DMS53 (cell line): ENCODE data around the gene MKRN1.
"Not testable (repeated sequence)": the region's sequence is repeated elsewhere in the genome, so short reads cannot be mapped to it uniquely, and the experiment has no call there.

Experiments used
- DNase-seq: peaks from one replicate; lab custom pipeline; 2025; lab: John Stamatoyannopoulos, UW

Gene MKRN1

GRCh38 chr7:140479062-140479738 lies at the start of gene MKRN1:
TSS of gene MKRN1 (minus strand) at chr7:140479505. CDS start at chr7:140479344, 161 bp downstream.
- peak; percentile 100 for DNase-seq

DNA sequence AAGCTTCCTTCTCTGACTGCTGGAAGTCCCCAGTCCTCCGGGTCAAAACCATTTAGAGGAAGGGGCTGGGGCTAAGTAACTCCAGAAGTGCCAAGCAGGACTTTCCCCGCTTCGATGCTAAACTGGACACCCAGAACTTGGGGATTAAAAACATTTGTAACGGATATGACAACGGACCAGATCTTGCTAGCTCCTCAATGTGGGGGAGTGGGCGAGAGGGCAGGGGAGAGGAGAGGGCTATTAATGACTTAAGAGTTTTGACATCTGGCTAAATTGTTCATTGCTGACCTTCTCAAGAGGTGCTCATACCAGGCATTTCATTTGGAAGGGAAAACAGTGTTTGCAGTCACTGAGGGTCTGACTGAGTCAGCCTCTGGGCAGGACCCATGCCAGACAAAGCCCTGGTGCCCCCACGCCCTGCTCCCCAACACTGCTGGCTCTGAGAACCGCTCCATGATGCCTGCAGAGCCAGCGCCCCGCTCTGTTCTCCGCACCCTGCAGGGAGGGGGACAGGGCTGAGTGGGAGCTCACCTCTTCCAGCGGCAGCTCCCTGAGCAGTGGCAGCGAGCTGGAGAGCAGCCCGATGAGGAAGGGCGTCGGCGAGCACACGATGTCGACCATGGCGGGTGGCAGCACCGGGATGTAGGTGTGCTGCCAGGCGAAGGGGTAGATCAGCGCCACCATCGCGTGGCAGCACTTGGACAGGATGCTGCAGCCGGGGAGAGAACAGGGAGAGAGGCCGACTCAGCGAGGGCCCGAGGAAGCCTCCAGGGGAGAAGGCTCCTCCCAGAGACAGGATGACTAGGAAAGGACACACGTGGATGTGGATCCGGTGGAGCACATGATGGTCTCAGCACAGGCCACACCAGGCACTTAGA lies 47.7 kb upstream of the MKRN1 start:
- peak; percentile 85 for DNase-seq

DNA sequence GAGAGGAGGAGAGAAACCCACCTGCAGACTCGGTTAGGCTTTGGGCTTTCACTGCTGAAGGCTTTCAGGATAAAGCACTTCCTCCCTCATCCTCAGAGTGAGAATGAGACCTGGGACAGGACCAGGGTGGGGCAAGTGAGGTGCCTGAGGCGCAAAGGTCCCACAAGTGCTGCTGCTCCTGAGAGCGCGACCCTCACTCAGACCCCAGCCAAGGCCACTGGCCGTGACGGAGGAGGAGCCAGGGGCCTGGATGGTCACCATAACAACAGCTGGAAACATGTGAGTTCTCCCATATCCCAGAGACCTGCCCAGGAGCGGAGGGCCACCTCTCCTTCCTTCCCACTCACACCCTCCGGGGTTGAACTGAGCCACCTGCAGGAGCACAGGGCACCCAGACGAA lies 46.9 kb upstream of the MKRN1 start:
- DNase-seq: no peak

DNA sequence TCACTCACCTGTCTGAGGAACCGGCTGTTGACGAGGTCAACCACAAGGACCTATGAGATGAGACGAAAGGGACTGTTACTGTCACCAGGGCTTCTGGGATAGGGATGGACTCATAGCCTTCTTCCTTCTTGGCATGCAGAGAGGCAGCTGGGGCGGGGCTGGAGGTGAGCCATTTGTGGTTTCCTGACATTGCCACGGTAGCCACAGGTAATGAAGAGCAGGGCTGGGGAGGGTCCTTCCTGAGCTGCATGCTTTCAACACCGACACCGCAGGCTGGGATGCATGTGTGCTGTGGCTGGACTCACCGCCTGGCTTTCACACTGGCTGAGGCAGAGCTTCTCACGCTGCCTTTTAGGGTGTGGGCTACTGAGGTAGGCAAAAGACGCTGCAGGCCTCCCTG lies 46.4 kb upstream of the MKRN1 start:
- no peak for DNase-seq

DNA sequence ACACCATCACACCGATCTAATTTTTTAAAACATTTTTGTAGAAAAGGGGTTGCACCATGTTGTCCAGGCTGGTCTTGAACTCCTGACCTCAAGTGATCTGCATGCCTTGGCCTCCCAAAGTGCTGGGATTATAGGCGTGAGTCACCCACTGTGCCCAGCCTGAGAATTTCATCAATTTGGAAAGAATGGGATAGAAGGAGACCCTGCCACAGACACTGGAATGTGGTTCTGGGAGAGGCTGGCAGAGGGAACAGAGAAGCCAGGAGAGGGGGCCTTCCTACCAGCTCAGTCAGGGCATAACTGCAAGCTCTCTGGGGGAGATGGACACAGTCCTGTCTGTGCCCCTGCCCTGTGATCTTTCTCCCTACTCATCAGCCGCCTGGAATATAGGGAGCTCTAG lies 42.1 kb upstream of the MKRN1 start:
- DNase-seq: no peak

DNA sequence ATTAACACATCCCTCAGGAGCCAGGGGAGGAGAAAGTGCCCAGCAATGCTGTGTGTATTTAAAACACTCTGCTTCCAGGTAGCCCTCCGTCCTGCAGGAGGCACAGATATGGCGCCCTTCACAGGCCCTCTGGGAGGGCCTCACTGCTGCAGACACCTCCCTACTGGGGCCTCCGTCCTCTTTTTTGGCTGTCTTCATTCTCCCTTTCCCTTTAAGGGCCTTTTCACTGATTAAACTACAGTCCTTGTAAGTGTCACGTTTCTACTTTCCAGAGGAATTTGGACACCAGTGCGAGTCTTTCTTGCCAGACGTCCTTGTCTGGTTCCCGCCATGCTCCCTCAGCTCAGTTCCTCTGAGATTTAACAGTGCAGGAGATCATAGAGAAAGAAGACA lies 39.7 kb upstream of the MKRN1 start:
- no peak for DNase-seq

DNA sequence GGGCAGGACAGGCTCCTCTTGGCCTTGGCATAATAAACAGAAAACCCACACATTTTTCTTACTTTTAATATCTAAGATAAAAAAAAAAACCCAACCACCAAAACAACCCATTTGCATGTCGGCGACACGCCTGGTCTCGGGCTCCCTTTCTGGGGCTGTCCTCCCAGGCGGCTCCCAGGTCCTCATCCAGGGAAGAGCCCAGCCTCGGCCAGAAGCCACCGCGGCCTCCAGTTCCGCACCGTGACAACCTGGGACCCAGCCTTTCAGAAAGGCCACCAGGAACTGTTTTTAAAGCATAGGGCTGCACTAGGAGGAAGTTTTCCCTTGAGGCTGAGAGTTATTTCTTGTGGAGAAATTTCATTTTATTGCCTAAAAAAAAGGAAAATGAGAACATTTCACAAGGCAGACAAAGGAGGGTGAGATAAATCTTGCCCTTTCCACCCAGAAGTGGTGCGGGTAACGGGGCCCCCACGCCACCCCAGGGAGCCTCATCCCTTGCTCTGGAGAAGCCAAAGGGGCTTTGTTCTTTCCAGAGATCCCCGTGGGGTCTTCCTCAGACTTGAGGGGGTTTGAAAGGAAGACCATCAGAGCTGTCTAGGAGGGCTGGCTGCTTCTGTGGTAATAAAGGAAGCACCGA lies 39.2 kb upstream of the MKRN1 start:
- peak; percentile 40 for DNase-seq

DNA sequence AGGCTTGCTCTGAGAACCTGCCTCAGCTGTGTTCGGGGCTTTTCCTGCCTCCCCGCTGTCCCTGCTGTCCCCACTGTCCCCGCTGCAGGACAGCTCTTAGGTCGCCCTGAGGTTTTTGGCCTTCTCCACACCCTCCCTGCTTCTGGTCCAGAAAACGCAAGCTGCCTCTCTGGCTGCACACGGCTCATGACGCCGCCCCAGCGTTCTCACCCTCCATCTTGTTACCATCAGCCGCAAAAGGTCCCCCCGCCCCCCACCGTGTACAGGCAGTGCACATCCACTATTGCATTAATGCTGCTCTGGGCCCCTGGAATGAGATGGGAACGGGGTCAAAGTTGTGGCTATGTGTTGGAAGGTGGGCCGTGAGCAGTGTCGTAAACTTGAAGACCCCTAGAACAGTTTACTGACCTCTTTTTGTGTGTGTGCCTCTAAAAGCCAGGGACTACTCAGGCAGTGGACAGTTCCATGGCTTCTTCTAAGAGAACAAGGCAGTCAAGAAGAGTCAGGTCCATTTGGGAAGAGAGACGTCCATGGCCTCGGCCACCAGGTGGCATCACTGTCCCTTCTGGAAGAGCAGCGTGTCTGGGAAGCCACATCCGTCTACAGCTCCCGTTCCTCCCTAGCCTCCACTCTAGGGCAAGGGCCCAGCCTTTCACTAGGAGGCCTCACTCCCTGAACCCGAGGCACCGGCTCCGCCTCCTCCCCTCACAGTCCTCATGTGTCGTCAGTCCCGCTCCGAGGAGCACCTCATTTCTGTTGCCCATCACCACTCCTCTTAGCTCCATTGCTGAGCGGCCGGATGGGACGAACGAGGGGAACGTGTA lies 38.5 kb upstream of the MKRN1 start:
- DNase-seq: peak; percentile 98

DNA sequence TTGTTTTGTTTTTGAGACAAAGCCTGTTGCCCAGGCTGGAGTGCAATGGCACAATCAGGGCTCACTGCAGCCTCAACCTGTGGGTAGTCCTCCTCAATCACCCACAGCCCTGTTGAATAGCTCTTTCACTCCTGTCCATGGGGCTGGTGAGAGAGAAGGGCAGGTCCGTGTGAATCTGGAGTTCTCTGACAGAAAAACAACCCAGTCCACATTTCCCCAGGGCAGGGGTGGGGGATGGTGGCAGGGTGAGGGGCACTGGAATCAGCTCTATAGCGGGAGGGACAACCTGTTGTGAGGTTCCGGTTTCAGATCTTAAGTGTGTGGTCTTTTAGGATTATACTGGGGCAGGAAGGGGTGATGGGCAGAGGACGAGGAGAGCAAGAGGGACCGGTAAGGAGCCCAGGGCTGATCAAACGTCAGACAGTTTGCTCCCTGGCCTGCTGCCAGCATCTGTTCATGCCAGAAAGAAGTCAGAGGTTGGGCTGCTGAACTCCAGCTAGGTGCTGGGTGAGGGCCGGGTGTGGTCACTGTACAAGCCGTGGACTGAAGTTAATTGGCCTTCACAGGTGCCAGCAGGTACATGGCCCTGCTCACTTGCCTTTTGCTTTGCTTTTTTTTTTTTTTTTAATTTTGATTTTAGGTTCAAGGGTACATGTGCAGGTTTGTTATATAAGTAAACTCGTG lies 33.2 kb upstream of the MKRN1 start:
- peak; percentile 94 for DNase-seq

GRCh38 chr7:140509789-140510188 lies 30.5 kb upstream of the MKRN1 start:
- DNase-seq: peak; percentile 78

DNA sequence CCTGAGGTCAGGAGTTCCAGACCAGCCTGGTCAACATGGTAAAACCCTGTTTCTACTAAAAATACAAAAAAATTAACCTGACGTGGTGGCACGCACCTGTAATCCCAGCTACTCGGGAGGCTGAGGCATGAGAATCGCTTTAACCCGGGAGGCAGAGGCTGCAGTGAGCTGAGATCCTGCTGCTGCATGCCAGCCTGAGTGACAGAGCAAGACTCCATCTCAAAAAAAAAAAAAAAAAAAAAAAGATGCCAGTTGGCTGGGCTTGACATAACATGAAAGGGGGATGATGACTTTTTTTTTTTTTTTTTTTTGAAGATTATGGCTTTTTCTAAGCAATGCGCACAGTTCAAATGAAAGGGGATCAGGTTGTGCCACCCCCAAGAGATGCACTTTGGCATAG lies 28.3 kb upstream of the MKRN1 start:
- DNase-seq: peak; percentile 30

DNA sequence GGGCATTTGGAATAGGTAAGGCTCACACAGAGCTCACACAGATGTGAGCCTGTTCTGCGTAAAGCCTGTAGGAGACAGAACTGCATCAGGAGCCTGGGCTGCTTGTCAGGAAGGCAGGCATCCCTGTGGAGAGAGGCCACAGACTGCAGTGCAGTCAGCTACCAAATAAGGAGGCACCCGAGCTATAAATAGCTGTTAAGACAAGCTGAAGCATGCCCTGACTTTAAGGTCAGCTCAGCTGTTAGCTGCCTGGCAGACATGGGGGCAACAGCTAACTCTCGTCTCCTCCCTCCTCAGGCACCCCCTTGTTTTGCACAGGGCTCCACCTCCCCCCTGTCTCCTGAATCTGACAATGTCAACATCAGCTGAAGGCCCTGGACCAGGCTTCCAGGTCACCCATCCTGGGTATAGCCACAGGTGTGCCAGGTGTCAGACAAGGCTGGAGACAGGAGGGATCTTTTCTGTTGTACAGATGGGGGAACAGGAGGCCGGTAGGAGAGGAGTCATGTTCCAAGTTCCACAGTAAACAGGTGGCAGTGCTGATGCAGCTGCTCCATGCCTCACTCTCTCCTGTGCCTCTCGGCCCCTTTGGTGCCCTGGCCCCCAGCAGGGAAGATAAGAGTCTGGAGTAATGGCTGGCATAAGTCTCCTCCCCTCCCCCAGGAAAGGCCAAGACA lies 27.6 kb upstream of the MKRN1 start:
- peak; percentile 98 for DNase-seq

- DNase-seq: peak; percentile 31
Observed at GRCh38 chr7:140501966-140502365, 22.7 kb upstream of the MKRN1 start.

GRCh38 chr7:140497807-140498206 lies 18.5 kb upstream of the MKRN1 start:
- not testable (repeated sequence) for DNase-seq

GRCh38 chr7:140497241-140497769 lies 18.0 kb upstream of the MKRN1 start:
- no peak for DNase-seq

- no peak for DNase-seq
Observed at GRCh38 chr7:140495514-140496097, 16.3 kb upstream of the MKRN1 start.

DNA sequence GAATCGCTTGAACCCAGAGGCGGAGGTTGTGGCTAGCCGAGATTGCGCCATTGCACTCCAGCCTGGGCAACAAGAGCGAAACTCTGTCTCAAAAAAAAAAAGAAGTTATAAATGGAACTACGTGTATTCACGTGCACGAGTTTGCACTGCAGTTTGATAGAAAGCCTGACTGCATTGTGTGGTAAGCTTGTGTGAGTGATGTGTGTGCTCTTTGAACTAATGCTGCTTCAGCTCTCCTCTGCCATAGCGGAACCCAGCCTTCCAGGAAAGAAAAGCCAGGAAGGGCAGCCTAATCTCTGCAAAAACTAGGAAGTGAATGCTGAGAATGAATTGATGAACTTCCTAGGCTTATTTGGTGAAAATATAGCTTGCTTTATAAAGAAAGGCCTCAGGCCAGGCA lies 15.6 kb upstream of the MKRN1 start:
- no peak for DNase-seq

- no peak for DNase-seq
Observed at GRCh38 chr7:140489026-140489359, 9.7 kb upstream of the MKRN1 start.

GRCh38 chr7:140485500-140486265 lies 6.4 kb upstream of the MKRN1 start:
- no peak for DNase-seq
